NCI-H774 (cell line): ENCODE data around the gene HMGB4.

Source experiments
- DNase-seq: peaks from one replicate; lab custom pipeline; 2025; lab: John Stamatoyannopoulos, UW

Gene HMGB4

DNA sequence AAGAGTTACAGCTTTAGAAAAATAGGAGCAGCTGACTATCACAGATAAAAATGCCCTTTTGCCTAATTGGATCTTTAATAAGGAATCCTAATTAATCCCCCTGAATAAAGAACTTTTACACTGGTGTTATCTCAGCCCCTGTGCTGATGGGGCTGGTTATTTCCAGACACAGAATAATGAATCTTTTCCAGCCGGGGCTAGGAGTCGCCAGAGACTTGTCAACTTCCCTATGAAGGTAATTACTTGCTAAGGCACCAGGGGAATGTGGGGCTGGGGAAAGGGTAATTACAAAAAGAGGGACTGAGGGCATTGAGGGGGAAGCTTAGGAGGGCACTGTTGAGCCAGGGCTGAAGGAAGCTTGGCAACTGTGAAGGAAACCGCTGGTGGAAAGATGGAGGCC, 34.5 kb downstream of the HMGB4 start:
- DNase-seq, result no peak

DNA sequence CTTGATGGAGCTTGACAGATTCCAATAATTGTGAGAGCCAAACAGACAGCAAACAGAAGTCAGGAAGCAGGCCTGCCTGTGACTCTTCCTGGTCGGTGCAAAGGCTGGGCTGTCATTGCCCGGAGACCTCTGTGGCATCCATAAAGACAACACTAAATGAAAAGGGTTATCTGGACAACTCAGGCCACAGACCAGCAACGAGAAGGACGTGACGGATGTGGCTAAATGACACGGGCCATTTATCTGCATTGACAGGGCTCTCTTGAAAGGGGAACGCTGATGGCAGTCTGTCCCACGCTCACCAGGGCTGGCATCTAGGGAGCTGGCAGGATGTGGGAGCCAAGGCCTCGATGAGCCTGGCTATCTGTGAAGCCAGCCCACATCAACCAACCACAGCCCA, 35.0 kb downstream of the HMGB4 start:
- no peak for DNase-seq

GRCh38 chr1:33899746-33900145, 35.9 kb downstream of the HMGB4 start:
- no peak for DNase-seq

- DNase-seq, result no peak
Observed at GRCh38 chr1:33902486-33903209, 38.8 kb downstream of the HMGB4 start.

- no peak for DNase-seq
Observed at GRCh38 chr1:33903210-33903589, 39.3 kb downstream of the HMGB4 start.

DNA sequence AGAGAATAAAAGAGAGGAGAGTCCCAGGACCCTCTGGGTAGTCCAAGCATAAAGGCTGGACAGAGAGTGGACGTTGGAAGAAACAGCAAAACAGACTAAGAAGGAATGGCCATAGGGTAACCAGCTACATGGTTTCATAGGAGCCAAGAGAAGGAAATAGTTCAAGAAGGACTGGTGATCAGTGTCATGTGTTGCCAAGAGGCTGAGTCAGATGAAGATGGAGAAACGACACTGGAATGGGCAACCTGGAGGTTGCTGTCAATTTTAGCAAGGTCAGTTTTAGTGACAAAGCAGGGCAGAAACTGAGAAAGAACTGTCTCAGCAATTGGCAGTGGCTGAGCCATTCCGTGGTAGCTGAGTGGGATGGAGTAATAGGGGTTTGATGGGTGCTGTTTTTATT, 41.4 kb downstream of the HMGB4 start:
- no peak for DNase-seq

DNA sequence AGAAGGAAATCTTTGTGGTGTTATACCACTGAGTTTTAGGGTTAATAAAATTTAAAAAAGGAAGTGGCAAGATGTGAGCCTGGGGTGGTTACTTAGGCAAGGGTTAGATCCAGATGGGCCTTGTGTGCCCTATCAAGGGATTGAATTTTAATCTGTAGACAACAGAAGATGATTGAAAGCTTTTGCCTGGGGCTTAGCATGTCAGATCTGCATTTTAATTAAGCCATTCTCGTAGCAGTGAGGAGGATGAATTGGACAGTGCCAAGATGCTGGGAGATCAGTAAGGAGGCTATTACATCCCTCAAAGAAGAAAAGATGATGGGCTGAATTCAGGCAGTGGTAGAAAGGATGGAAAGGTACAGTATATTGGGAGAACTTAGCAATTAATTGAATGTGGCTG, 42.3 kb downstream of the HMGB4 start:
- DNase-seq, result no peak

DNA sequence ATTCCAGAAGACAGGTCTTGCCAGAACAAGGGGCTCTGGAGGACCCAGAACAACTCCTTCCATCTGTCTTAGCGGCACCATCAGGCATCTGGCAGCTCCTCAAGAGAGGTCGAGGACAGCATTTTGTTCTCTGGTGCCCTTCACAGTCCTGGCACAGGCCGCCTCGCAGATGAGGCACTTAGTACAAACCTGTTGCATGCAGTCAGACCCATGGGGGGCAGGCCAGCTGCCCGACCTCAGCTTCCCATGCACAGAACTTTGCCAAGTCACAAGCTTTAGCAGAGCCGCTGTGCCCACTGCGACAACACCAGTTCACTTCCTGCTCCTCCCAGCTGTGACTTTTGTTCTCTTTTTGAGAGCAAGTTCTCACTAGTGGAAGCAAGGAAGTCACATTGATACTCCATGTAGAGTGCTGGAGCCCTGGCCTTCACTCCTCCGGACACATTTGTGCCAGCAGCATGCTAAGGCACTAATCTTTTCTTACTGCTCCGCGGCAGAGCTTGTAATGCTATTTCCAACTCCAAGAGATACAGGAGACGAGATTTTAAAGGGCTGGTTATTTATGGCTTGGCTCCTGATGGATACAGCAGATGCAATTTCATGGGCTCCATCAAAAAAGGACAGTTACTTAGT, 44.6 kb downstream of the HMGB4 start:
- no peak for DNase-seq
